Measurements from ENCODE around the gene AXIN1.
"Not testable (repeated sequence)": the region's sequence is repeated elsewhere in the genome, so short reads cannot be mapped to it uniquely, and the experiment has no call there.

AXIN1 gene

DNA sequence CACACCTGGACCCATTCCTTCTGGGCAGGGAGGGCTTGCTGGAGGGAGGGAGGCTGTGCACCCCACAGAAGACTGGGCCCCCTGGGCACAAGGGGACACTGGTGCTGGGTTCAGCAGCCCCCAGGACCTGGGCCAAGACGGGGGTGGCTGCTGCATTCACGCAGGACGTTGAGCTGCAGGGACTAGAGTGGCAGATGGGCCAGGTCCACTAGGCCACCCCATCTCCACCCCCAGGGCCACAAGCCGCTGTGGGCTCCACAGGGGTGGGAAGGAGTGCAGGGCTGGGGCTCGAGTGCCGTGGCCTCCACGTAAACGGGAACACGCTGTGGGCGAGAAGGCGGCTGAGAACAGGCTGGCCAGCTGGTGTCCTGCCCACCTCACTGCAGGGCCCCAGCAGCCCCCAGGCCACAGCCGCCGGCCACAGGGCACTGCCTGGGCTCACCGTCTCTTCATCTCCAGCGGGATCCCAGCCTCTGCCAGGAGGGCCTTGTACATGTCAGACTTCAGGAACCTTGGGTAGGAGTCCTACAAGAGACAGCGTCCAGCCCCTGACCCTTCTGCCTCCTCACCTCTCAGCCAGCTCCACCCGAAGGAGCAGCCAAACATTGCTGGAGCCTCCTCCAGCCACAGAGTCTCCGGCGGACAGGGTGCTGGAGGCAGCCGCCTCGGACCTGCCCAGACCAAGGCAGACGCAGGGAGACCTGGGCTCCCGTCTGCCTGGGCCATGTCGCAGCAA is 83.3 kb downstream of the AXIN1 start:
- H3K27me3 ChIP-seq (replicated peaks; ENCODE audit: control insufficient read depth, insufficient read depth, low read length): no peaks in the 10 kb centered on the region
- H3K4me3 ChIP-seq (ENCODE audit: low read length): no peak overlapping the region
- H3K4me1 ChIP-seq (ENCODE audit: control insufficient read depth, insufficient read depth, low read length): no peaks in the 10 kb centered on the region
- DNase-seq (ENCODE audit: low read depth): no peak
- H3K36me3 ChIP-seq (ENCODE audit: control insufficient read depth, insufficient read depth, low read length, severe bottlenecking): peaks cover 6% of the 10 kb centered on the region
- no peak overlapping the region for H3K9ac ChIP-seq (ENCODE audit: low read length)
- H3K9me3 ChIP-seq (ENCODE audit: control insufficient read depth, low read length): no peaks in the 10 kb centered on the region

DNA sequence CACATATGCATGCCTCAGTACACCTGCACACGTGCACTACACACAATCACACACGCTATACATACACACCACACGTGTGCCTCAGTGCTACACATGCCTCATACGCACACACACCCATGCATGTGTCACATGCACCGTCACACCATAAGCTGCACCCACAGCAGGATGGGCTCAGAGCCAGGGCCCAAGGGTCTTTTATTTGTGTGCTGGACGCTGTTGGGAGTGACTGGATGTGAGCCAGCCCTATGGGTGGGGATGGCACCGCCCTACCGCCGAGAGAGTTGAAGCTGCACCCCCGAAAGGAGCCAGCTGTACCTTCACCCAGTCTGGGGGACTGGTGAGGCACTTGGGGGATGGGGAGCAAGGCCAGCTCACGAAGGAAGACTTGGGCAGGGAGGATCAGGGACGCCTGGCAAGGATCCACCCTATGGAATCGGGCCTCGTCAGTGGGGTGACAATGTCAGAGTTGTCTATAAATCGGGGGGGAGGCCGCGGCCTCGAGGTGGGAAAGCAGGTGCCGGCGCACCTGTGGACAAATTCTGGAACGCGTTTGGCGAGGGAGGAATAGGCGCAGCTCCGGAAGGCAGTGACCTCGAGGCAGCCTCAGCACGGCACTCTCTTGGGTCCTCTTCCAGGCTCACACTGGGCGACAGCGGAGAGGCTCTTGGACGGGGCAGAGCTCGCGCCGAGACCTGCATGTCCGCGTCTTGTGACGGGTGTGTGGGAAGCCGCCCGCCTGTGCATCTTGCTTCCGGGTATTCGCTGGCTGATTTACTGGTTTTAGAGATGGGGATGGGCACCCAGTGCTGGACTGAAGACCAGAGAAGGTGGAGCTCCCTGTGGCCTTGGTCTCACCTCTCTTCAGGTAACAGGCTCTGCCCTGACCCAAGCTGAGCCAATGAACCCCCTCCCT is 84.1 kb downstream of the AXIN1 start:
- no peaks in the 10 kb centered on the region for H3K4me1 ChIP-seq (ENCODE audit: control insufficient read depth, insufficient read depth, low read length)
- peaks cover 14% of the 10 kb centered on the region for H3K36me3 ChIP-seq (ENCODE audit: control insufficient read depth, insufficient read depth, low read length, severe bottlenecking)
- no peak overlapping the region for H3K4me3 ChIP-seq (ENCODE audit: low read length)
- DNase-seq (ENCODE audit: low read depth): no peak
- H3K9me3 ChIP-seq (ENCODE audit: control insufficient read depth, low read length): no peaks in the 10 kb centered on the region
- H3K9ac ChIP-seq (ENCODE audit: low read length): no peak overlapping the region
- no peaks in the 10 kb centered on the region for H3K27me3 ChIP-seq (replicated peaks; ENCODE audit: control insufficient read depth, insufficient read depth, low read length)

DNA sequence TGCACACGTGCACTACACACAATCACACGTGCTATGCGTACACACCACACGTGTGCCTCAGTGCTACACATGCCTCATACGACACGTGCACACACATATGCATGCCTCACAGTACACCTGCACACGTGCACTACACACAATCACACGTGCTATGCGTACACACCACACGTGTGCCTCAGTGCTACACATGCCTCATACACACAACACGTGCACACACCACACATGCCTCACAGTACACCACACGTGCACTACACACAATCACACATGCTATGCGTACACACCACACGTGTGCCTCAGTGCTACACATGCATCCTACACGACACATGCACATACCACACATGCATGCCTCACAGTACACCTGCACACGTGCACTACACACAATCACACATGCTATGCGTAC is 85.0 kb downstream of the AXIN1 start:
- DNase-seq (ENCODE audit: low read depth): not testable (repeated sequence)

GRCh38 chr16:266258-267164 is 86.0 kb downstream of the AXIN1 start:
- no peak for DNase-seq (ENCODE audit: low read depth)
- no peak overlapping the region for H3K4me3 ChIP-seq (ENCODE audit: low read length)
- H3K9me3 ChIP-seq (ENCODE audit: control insufficient read depth, low read length): no peaks in the 10 kb centered on the region
- H3K4me1 ChIP-seq (ENCODE audit: control insufficient read depth, insufficient read depth, low read length): no peaks in the 10 kb centered on the region
- no peaks in the 10 kb centered on the region for H3K27me3 ChIP-seq (replicated peaks; ENCODE audit: control insufficient read depth, insufficient read depth, low read length)
- H3K36me3 ChIP-seq (ENCODE audit: control insufficient read depth, insufficient read depth, low read length, severe bottlenecking): peaks cover 30% of the 10 kb centered on the region
- H3K9ac ChIP-seq (ENCODE audit: low read length): no peak overlapping the region

More for the DNA sequence above, 85.0 kb downstream of the AXIN1 start:
- not testable (repeated sequence) for H3K9me3 ChIP-seq (ENCODE audit: control insufficient read depth, low read length); H3K27me3 ChIP-seq (replicated peaks; ENCODE audit: control insufficient read depth, insufficient read depth, low read length); H3K9ac ChIP-seq (ENCODE audit: low read length); H3K4me1 ChIP-seq (ENCODE audit: control insufficient read depth, insufficient read depth, low read length); H3K4me3 ChIP-seq (ENCODE audit: low read length)
- peaks cover 19% of the 10 kb centered on the region for H3K36me3 ChIP-seq (ENCODE audit: control insufficient read depth, insufficient read depth, low read length, severe bottlenecking)

DNA sequence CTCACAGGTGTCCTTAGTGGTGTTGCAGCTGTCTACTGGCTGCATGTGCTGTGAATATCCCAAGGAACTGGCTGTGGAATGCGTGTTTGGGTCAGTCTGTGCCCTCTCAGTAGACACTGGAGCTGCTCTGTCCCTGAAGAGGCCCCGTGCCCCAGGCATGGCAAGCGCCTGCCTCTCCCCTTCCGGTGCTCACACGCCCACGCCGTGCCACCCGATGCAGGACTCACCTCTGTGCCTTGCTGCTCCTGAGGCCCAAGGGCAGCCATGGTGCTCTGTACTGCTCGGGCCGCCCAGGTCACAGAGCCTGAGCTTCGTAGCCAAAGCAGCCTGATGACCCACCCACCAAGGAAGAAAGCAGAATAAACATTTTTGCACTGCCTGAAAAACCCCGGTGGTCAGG is 86.8 kb downstream of the AXIN1 start:
- no peak for DNase-seq (ENCODE audit: low read depth)
- H3K9me3 ChIP-seq (ENCODE audit: control insufficient read depth, low read length): no peaks in the 10 kb centered on the region
- H3K4me3 ChIP-seq (ENCODE audit: low read length): no peak overlapping the region
- no peaks in the 10 kb centered on the region for H3K27me3 ChIP-seq (replicated peaks; ENCODE audit: control insufficient read depth, insufficient read depth, low read length)
- peaks cover 38% of the 10 kb centered on the region for H3K36me3 ChIP-seq (ENCODE audit: control insufficient read depth, insufficient read depth, low read length, severe bottlenecking)
- H3K9ac ChIP-seq (ENCODE audit: low read length): no peak overlapping the region
- no peaks in the 10 kb centered on the region for H3K4me1 ChIP-seq (ENCODE audit: control insufficient read depth, insufficient read depth, low read length)

- no peak overlapping the region for H3K4me3 ChIP-seq (ENCODE audit: low read length)
- no peaks in the 10 kb centered on the region for H3K27me3 ChIP-seq (replicated peaks; ENCODE audit: control insufficient read depth, insufficient read depth, low read length)
- H3K9me3 ChIP-seq (ENCODE audit: control insufficient read depth, low read length): no peaks in the 10 kb centered on the region
- no peaks in the 10 kb centered on the region for H3K4me1 ChIP-seq (ENCODE audit: control insufficient read depth, insufficient read depth, low read length)
- peaks cover 44% of the 10 kb centered on the region for H3K36me3 ChIP-seq (ENCODE audit: control insufficient read depth, insufficient read depth, low read length, severe bottlenecking)
- no peak for DNase-seq (ENCODE audit: low read depth)
- H3K9ac ChIP-seq (ENCODE audit: low read length): no peak overlapping the region
Observed at GRCh38 chr16:265002-265529, 87.5 kb downstream of the AXIN1 start.

DNA sequence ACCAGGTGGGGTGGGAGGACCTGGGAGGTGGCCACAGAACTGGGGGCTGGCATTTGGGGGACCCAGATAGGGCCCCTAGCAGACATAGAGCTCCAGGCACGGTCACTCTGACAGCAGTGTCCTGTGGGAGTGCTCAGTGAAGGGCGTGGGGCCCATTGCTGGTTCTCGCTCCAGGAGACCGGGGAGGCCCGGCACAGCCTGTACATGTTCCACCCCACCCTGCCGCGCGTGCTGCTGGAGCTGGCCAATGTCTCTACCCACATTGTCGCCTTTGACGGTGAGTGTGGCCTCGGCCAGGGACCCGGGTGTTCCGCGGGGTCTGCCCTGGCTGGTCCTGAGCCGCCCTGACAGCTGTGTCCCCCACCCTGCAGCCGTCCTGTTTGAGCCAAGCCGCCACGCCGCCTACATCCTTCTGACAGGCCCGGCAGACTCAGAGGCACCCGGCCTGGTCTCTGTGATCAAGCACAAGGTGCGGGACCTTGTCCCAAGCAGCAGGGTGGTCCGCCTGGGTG is 88.0 kb downstream of the AXIN1 start:
- H3K4me3 ChIP-seq (ENCODE audit: low read length): no peak overlapping the region
- no peak for DNase-seq (ENCODE audit: low read depth)
- H3K36me3 ChIP-seq (ENCODE audit: control insufficient read depth, insufficient read depth, low read length, severe bottlenecking): peaks cover 50% of the 10 kb centered on the region

GRCh38 chr16:263944-264343 is 88.6 kb downstream of the AXIN1 start:
- Histone ChIP-seq H3K9me3 (ENCODE audit: control insufficient read depth, low read length) (no peaks in the 10 kb centered on the region), H3K36me3 (ENCODE audit: control insufficient read depth, insufficient read depth, low read length, severe bottlenecking) (peaks cover 56% of the 10 kb centered on the region), H3K27me3 (replicated peaks; ENCODE audit: control insufficient read depth, insufficient read depth, low read length) (no peaks in the 10 kb centered on the region), H3K9ac (ENCODE audit: low read length) (no peak overlapping the region), H3K4me1 (ENCODE audit: control insufficient read depth, insufficient read depth, low read length) (no peaks in the 10 kb centered on the region), H3K4me3 (ENCODE audit: low read length) (no peak overlapping the region)
- DNase-seq (ENCODE audit: low read depth): no peak

More for the DNA sequence above, 88.0 kb downstream of the AXIN1 start:
- no peaks in the 10 kb centered on the region for H3K27me3 ChIP-seq (replicated peaks; ENCODE audit: control insufficient read depth, insufficient read depth, low read length)
- H3K9me3 ChIP-seq (ENCODE audit: control insufficient read depth, low read length): no peaks in the 10 kb centered on the region
- H3K9ac ChIP-seq (ENCODE audit: low read length): no peak overlapping the region
- H3K4me1 ChIP-seq (ENCODE audit: control insufficient read depth, insufficient read depth, low read length): no peaks in the 10 kb centered on the region

DNA sequence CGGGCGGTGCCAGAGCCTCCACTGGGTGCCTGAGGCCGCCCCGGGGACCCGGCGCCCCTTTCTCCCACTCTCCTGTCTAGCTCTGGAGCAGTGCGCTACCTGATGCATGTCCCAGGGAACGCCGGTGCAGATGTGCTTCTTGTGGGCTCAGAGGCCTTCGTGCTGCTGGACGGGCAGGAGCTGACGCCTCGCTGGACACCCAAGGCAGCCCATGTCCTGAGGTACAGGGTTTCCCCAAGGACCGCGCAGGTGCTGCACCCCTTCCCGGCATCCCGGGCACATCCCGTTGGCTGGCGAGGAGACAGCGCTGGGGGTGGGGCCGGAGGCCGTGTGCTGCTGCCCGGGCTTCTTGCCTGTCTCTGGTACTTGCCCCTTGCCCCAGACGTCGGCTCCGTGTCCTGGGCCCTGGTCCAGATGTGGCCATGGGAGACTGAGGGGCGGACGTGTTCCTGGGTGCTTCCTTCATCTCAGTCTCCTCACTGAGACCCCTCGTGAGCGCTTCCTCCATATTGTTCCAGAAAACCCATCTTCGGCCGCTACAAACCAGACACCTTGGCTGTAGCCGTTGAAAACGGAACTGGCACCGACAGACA is 89.2 kb downstream of the AXIN1 start:
- Histone ChIP-seq H3K9me3 (ENCODE audit: control insufficient read depth, low read length) (no peaks in the 10 kb centered on the region), H3K4me3 (ENCODE audit: low read length) (no peak overlapping the region), H3K9ac (ENCODE audit: low read length) (no peak overlapping the region), H3K4me1 (ENCODE audit: control insufficient read depth, insufficient read depth, low read length) (no peaks in the 10 kb centered on the region), H3K27me3 (replicated peaks; ENCODE audit: control insufficient read depth, insufficient read depth, low read length) (no peaks in the 10 kb centered on the region), H3K36me3 (ENCODE audit: control insufficient read depth, insufficient read depth, low read length, severe bottlenecking) (peaks cover 56% of the 10 kb centered on the region)
- DNase-seq (ENCODE audit: low read depth): no peak

GRCh38 chr16:262121-262745 is 90.3 kb downstream of the AXIN1 start:
- no peak overlapping the region for H3K4me3 ChIP-seq (ENCODE audit: low read length)
- H3K9ac ChIP-seq (ENCODE audit: low read length): no peak overlapping the region
- H3K4me1 ChIP-seq (ENCODE audit: control insufficient read depth, insufficient read depth, low read length): no peaks in the 10 kb centered on the region
- H3K9me3 ChIP-seq (ENCODE audit: control insufficient read depth, low read length): no peaks in the 10 kb centered on the region
- peaks cover 56% of the 10 kb centered on the region for H3K36me3 ChIP-seq (ENCODE audit: control insufficient read depth, insufficient read depth, low read length, severe bottlenecking)
- no peaks in the 10 kb centered on the region for H3K27me3 ChIP-seq (replicated peaks; ENCODE audit: control insufficient read depth, insufficient read depth, low read length)
- DNase-seq (ENCODE audit: low read depth): no peak
